HG02798 (cell line): ENCODE measurements around the gene CDH23.

Source experiments
- ATAC-seq: cut with Tn5 transposase; IDR thresholded peaks from one replicate; pipeline ENCODE4 v1.9.1; 2021; ENCODE audit warnings: mild to moderate bottlenecking; ENCODE audit not compliant: unreplicated experiment, poor library complexity

CDH23 gene

GRCh38 chr10:71525721-71526120 is 129.0 kb downstream of the CDH23 start:
- ATAC-seq = no peak

- ATAC-seq = no peak
These were observed 129.9 kb downstream of the CDH23 start for GRCh38 chr10:71526653-71527052.

GRCh38 chr10:71527135-71527534 is 130.4 kb downstream of the CDH23 start:
- ATAC-seq = no peak

GRCh38 chr10:71528371-71529206 is 131.9 kb downstream of the CDH23 start:
- ATAC-seq = no peak

GRCh38 chr10:71529207-71529827 is 132.6 kb downstream of the CDH23 start:
- ATAC-seq = no peak

- ATAC-seq = no peak
These were observed 134.1 kb downstream of the CDH23 start for GRCh38 chr10:71530781-71531180.

GRCh38 chr10:71531485-71532446 is 135.0 kb downstream of the CDH23 start:
- ATAC-seq = no peak

- no peak for ATAC-seq
These were observed 136.2 kb downstream of the CDH23 start for GRCh38 chr10:71532878-71533277.

- ATAC-seq = no peak
These were observed 137.2 kb downstream of the CDH23 start for GRCh38 chr10:71533936-71534335.

GRCh38 chr10:71534568-71535194 is 138.0 kb downstream of the CDH23 start:
- no peak for ATAC-seq

GRCh38 chr10:71536332-71536731 is 139.6 kb downstream of the CDH23 start:
- ATAC-seq = no peak

GRCh38 chr10:71537125-71537524 is 140.4 kb downstream of the CDH23 start:
- ATAC-seq = no peak

- no peak for ATAC-seq
These were observed 141.0 kb downstream of the CDH23 start for GRCh38 chr10:71537681-71538080.

GRCh38 chr10:71538608-71539260 is 142.0 kb downstream of the CDH23 start:
- ATAC-seq = no peak

GRCh38 chr10:71539442-71540118 is 142.9 kb downstream of the CDH23 start:
- no peak for ATAC-seq

GRCh38 chr10:71542478-71542877 is 145.8 kb downstream of the CDH23 start:
- ATAC-seq = no peak

GRCh38 chr10:71543608-71544170 is 147.0 kb downstream of the CDH23 start:
- ATAC-seq = no peak

GRCh38 chr10:71545001-71545400 is 148.3 kb downstream of the CDH23 start:
- no peak for ATAC-seq

- ATAC-seq = no peak
These were observed 149.5 kb downstream of the CDH23 start for GRCh38 chr10:71546220-71546619.
